GM23338 (cell line): ENCODE data around the gene ATP12A. TPM values are rescaled to one million over a fixed set of nuclear protein-coding genes. Genes with fewer than 3 reads are reported as not detected.

Experiments
- ATAC-seq: fragments of 200-7000 bp; cut with Tn5 transposase; 3 replicates; pipeline ENCODE4 v1.9.1; 2020
- DNase-seq: peaks from one replicate; pipeline ENCODE4 v3.0.0-alpha.2; 2015; ENCODE audit warnings: low spot score
- H2AFZ ChIP-seq: fragments of 200-600 bp; sonication (generic); 2 replicates; pipeline ENCODE4 v1.8.0; 2016; ENCODE audit warnings: antibody characterized with exemption, mild to moderate bottlenecking, moderate library complexity
- H3F3A ChIP-seq: fragments of 200-600 bp; sonication (generic); replicated peaks from 2 replicates; pipeline ENCODE4 v1.8.0; 2017; ENCODE audit warnings: antibody characterized with exemption, mixed run types, low read depth
- H3K27ac ChIP-seq: fragments of 200-600 bp; sonication (generic); 2 replicates; pipeline ENCODE4 v1.6.1; 2016; ENCODE audit warnings: low read depth
- H3K27me3 ChIP-seq: fragments of 200-600 bp; sonication (generic); 2 replicates; pipeline ENCODE4 v1.8.0; 2016; ENCODE audit warnings: mild to moderate bottlenecking, mixed run types, moderate library complexity; ENCODE audit not compliant: insufficient read depth
- H3K36me3 ChIP-seq: fragments of 200-600 bp; sonication (generic); 2 replicates; pipeline ENCODE4 v1.8.0; 2016; ENCODE audit warnings: mild to moderate bottlenecking; ENCODE audit not compliant: insufficient read depth
- H3K4me1 ChIP-seq: fragments of 200-600 bp; sonication (generic); 2 replicates; pipeline ENCODE4 v1.8.0; 2016; ENCODE audit warnings: mild to moderate bottlenecking, moderate library complexity; ENCODE audit not compliant: insufficient read depth
- H3K4me2 ChIP-seq: fragments of 200-600 bp; sonication (generic); 2 replicates; pipeline ENCODE4 v1.7.1; 2017; ENCODE audit warnings: mixed run types
- H3K4me3 ChIP-seq: fragments of 200-600 bp; sonication (generic); 2 replicates; pipeline ENCODE4 v1.6.1; 2016; ENCODE audit warnings: mixed run types
- H3K79me2 ChIP-seq: fragments of 200-600 bp; sonication (generic); replicated peaks from 2 replicates; pipeline ENCODE4 v1.8.0; 2017; ENCODE audit warnings: mild to moderate bottlenecking; ENCODE audit not compliant: insufficient read depth
- H3K9me2 ChIP-seq: fragments of 200-600 bp; sonication (generic); 2 replicates; pipeline ENCODE4 v1.8.0; 2017; ENCODE audit not compliant: insufficient read depth
- H4K20me1 ChIP-seq: fragments of 200-600 bp; sonication (generic); replicated peaks from 2 replicates; pipeline ENCODE4 v1.8.0; 2017; ENCODE audit warnings: mild to moderate bottlenecking; ENCODE audit not compliant: insufficient read depth
- H3K27ac Mint-ChIP-seq: 2 replicates; pipeline ENCODE4 v1.8.0; 2020; ENCODE audit warnings: inconsistent platforms, mild to moderate bottlenecking, moderate library complexity, mixed read lengths
- H3K27me3 Mint-ChIP-seq: 3 replicates; pipeline ENCODE4 v1.8.0; 2022; ENCODE audit warnings: low read depth, mild to moderate bottlenecking, moderate library complexity, mixed read lengths, inconsistent platforms; ENCODE audit not compliant: insufficient read depth, poor library complexity
- H3K36me3 Mint-ChIP-seq: 3 replicates; pipeline ENCODE4 v1.8.0; 2021; ENCODE audit warnings: low read depth, mild to moderate bottlenecking, inconsistent platforms, moderate library complexity, mixed read lengths
- H3K4me1 Mint-ChIP-seq: 3 replicates; pipeline ENCODE4 v1.8.0; 2020; ENCODE audit warnings: mild to moderate bottlenecking, inconsistent platforms, mixed read lengths
- H3K4me3 Mint-ChIP-seq: 3 replicates; pipeline ENCODE4 v1.8.0; 2021; ENCODE audit warnings: moderate library complexity, mild to moderate bottlenecking, inconsistent platforms, mixed read lengths
- H3K9me3 Mint-ChIP-seq: 3 replicates; pipeline ENCODE4 v1.8.0; 2020; ENCODE audit warnings: moderate library complexity, mild to moderate bottlenecking, inconsistent platforms, mixed read lengths
- CREB1 ChIP-seq: fragments of 250-450 bp; sonication (Bioruptor Pico); IDR thresholded peaks from 2 replicates; pipeline ENCODE4 v1.5.0; 2020; ENCODE audit warnings: low read depth, mild to moderate bottlenecking, moderate library complexity
- EZH2 ChIP-seq: fragments of 200-600 bp; sonication (generic); IDR thresholded peaks from one replicate; pipeline ENCODE4 v1.8.0; 2017; ENCODE audit warnings: antibody characterized with exemption, mild to moderate bottlenecking, low read depth; ENCODE audit not compliant: unreplicated experiment
- EZH2phosphoT487 ChIP-seq: fragments of 200-600 bp; sonication (generic); IDR thresholded peaks from one replicate; pipeline ENCODE4 v1.8.1; 2018; ENCODE audit warnings: antibody characterized with exemption; ENCODE audit not compliant: unreplicated experiment
- JUNB ChIP-seq: IDR thresholded peaks from one replicate; pipeline ENCODE4 v1.6.1; 2016; ENCODE audit warnings: antibody characterized with exemption; ENCODE audit not compliant: unreplicated experiment
- NANOG ChIP-seq: IDR thresholded peaks from 2 replicates; pipeline ENCODE4 v1.6.1; 2016; ENCODE audit warnings: antibody characterized with exemption, borderline replicate concordance
- POLR2AphosphoS5 ChIP-seq: IDR thresholded peaks from 2 replicates; pipeline ENCODE4 v1.6.1; 2016; ENCODE audit warnings: antibody characterized with exemption, low read depth
- REST ChIP-seq: IDR thresholded peaks from one replicate; pipeline ENCODE4 v1.6.1; 2018; ENCODE audit warnings: antibody characterized with exemption; ENCODE audit not compliant: unreplicated experiment
- STAT1 ChIP-seq: IDR thresholded peaks from one replicate; pipeline ENCODE4 v1.6.1; 2016; ENCODE audit warnings: antibody characterized with exemption; ENCODE audit not compliant: unreplicated experiment
- ZNF114 ChIP-seq: fragments of 250-450 bp; sonication (Bioruptor Pico); IDR thresholded peaks from 2 replicates; pipeline ENCODE4 v1.5.0; 2020; ENCODE audit warnings: mild to moderate bottlenecking, moderate library complexity
- ZNF331 ChIP-seq: fragments of 250-450 bp; sonication (Bioruptor Pico); IDR thresholded peaks from 2 replicates; pipeline ENCODE4 v1.5.0; 2020; ENCODE audit warnings: low read depth, mild to moderate bottlenecking, moderate library complexity
- polyA plus RNA-seq: library from polyadenylated mRNA; unstranded; fragments of >200 nt; fragmentation: Nextera tagmentation; extraction: Ambion mirVana; gene quantifications from 2 replicates; pipeline ENCODE4 v1.2.1, GENCODE V29; 2016
- total RNA-seq: library from RNA; depleted of rRNA; stranded (reverse); fragments of >200 nt; shearing (Covaris generic); gene quantifications from 2 replicates; pipeline ENCODE4 v1.2.3, GENCODE V29; 2014
- TF ChIP-seq, protein P1 (sequence below): fragments of 250-450 bp; sonication (Bioruptor Pico); IDR thresholded peaks from 2 replicates; pipeline ENCODE4 v1.5.0; 2020; ENCODE audit warnings: mild to moderate bottlenecking, moderate library complexity
- TF ChIP-seq, protein P2 (sequence below): IDR thresholded peaks from 2 replicates; pipeline ENCODE4 v1.6.1; 2016; ENCODE audit warnings: antibody characterized with exemption
- TF ChIP-seq, protein P3 (sequence below), 2 experiments: fragments of 200-600 bp in 1 of 2; sonication (generic) in 1 of 2; conservative IDR thresholded peaks; 2 replicates each; pipeline versions ENCODE4 v1.5.1 to v1.6.1; 2016 to 2017; ENCODE audit warnings: antibody characterized with exemption in 2 of 2, low read depth in 2 of 2, mild to moderate bottlenecking in 2 of 2, moderate library complexity in 1 of 2

Gene ATP12A
- total and polyA plus RNA-seq, 2 experiments from 2014 or later: 0.40 to 1.0 TPM

DNA sequence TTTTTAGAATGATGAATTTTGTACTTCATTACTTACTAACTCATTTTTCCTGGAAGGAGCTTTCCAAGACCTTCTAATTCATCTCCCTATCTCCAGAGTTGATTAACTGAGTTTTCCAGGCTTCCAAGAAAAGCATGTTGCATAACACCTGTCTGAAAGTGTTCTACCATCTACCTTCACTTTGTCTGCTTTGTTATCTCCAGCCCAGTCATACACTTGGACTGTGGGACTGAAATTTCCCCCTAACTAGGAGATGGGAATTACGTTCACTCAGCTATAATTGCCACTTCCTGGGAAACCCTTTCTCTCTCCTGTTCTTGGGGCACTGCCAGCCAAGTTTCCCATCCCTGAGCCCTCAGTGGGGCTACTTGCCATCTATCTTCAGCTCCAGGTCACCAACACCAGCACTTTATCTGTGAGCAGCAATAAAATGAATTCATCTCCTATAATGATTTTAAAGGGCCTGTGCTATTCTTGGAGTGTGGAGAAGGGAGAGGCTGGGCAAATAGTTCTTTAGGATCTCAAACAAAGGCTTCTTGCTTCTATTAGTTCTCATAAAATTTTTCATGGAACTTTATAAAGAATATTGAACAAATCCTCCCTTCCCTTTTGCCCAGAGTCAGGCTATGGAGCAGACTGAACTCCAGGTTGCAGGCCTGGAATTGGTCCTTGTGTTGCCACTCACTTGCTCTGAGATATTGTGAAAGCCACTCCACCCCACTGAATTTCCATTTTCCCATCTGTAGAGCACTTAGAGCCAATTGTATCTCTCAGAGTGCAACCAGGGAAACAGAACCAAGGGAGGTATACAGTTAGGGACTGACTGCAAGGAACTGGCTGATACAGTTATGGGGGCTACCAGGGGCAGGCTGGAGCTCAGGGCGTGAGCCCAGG, 17.8 kb upstream of the ATP12A start:
- no peaks in the 10 kb centered on the region for H3K27me3 Mint-ChIP-seq
- Histone ChIP-seq H3K36me3 (no peaks in the 10 kb centered on the region), H3K79me2 (no peaks in the 10 kb centered on the region), H3K4me3 (no peak overlapping the region), H3K4me2 (no peak overlapping the region), H4K20me1 (no peaks in the 10 kb centered on the region), H2AFZ (no peak overlapping the region; the same call in 1 of the 2 replicates), H3K4me1 (no peaks in the 10 kb centered on the region), H3F3A (no peaks in the 10 kb centered on the region), H3K9me2 (no peaks in the 10 kb centered on the region), H3K27ac (no peak overlapping the region), H3K27me3 (no peaks in the 10 kb centered on the region)
- no peak overlapping the region for H3K27ac Mint-ChIP-seq
- ATAC-seq: no peak
- TF ChIP-seq EZH2 (no peak), REST (no peak), ZNF114 (no peak), STAT1 (no peak), POLR2AphosphoS5 (no peak), CREB1 (CRISPR knock-in tag) (no peak), EZH2phosphoT487 (no peak), JUNB (no peak), ZNF331 (CRISPR knock-in tag) (no peak), NANOG (no peak)
- TF ChIP-seq, protein P1, sequence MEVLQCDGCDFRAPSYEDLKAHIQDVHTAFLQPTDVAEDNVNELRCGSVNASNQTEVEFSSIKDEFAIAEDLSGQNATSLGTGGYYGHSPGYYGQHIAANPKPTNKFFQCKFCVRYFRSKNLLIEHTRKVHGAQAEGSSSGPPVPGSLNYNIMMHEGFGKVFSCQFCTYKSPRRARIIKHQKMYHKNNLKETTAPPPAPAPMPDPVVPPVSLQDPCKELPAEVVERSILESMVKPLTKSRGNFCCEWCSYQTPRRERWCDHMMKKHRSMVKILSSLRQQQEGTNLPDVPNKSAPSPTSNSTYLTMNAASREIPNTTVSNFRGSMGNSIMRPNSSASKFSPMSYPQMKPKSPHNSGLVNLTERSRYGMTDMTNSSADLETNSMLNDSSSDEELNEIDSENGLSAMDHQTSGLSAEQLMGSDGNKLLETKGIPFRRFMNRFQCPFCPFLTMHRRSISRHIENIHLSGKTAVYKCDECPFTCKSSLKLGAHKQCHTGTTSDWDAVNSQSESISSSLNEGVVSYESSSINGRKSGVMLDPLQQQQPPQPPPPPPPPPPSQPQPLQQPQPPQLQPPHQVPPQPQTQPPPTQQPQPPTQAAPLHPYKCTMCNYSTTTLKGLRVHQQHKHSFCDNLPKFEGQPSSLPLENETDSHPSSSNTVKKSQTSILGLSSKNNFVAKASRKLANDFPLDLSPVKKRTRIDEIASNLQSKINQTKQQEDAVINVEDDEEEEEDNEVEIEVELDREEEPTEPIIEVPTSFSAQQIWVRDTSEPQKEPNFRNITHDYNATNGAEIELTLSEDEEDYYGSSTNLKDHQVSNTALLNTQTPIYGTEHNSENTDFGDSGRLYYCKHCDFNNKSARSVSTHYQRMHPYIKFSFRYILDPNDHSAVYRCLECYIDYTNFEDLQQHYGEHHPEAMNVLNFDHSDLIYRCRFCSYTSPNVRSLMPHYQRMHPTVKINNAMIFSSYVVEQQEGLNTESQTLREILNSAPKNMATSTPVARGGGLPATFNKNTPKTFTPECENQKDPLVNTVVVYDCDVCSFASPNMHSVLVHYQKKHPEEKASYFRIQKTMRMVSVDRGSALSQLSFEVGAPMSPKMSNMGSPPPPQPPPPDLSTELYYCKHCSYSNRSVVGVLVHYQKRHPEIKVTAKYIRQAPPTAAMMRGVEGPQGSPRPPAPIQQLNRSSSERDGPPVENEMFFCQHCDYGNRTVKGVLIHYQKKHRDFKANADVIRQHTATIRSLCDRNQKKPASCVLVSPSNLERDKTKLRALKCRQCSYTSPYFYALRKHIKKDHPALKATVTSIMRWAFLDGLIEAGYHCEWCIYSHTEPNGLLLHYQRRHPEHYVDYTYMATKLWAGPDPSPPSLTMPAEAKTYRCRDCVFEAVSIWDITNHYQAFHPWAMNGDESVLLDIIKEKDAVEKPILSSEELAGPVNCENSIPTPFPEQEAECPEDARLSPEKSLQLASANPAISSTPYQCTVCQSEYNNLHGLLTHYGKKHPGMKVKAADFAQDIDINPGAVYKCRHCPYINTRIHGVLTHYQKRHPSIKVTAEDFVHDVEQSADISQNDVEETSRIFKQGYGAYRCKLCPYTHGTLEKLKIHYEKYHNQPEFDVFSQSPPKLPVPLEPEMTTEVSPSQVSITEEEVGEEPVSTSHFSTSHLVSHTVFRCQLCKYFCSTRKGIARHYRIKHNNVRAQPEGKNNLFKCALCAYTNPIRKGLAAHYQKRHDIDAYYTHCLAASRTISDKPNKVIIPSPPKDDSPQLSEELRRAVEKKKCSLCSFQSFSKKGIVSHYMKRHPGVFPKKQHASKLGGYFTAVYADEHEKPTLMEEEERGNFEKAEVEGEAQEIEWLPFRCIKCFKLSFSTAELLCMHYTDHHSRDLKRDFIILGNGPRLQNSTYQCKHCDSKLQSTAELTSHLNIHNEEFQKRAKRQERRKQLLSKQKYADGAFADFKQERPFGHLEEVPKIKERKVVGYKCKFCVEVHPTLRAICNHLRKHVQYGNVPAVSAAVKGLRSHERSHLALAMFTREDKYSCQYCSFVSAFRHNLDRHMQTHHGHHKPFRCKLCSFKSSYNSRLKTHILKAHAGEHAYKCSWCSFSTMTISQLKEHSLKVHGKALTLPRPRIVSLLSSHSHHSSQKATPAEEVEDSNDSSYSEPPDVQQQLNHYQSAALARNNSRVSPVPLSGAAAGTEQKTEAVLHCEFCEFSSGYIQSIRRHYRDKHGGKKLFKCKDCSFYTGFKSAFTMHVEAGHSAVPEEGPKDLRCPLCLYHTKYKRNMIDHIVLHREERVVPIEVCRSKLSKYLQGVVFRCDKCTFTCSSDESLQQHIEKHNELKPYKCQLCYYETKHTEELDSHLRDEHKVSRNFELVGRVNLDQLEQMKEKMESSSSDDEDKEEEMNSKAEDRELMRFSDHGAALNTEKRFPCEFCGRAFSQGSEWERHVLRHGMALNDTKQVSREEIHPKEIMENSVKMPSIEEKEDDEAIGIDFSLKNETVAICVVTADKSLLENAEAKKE (CRISPR knock-in tag): no peak
- TF ChIP-seq, protein P2, sequence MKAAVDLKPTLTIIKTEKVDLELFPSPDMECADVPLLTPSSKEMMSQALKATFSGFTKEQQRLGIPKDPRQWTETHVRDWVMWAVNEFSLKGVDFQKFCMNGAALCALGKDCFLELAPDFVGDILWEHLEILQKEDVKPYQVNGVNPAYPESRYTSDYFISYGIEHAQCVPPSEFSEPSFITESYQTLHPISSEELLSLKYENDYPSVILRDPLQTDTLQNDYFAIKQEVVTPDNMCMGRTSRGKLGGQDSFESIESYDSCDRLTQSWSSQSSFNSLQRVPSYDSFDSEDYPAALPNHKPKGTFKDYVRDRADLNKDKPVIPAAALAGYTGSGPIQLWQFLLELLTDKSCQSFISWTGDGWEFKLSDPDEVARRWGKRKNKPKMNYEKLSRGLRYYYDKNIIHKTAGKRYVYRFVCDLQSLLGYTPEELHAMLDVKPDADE: no peak
- TF ChIP-seq, protein P3, sequence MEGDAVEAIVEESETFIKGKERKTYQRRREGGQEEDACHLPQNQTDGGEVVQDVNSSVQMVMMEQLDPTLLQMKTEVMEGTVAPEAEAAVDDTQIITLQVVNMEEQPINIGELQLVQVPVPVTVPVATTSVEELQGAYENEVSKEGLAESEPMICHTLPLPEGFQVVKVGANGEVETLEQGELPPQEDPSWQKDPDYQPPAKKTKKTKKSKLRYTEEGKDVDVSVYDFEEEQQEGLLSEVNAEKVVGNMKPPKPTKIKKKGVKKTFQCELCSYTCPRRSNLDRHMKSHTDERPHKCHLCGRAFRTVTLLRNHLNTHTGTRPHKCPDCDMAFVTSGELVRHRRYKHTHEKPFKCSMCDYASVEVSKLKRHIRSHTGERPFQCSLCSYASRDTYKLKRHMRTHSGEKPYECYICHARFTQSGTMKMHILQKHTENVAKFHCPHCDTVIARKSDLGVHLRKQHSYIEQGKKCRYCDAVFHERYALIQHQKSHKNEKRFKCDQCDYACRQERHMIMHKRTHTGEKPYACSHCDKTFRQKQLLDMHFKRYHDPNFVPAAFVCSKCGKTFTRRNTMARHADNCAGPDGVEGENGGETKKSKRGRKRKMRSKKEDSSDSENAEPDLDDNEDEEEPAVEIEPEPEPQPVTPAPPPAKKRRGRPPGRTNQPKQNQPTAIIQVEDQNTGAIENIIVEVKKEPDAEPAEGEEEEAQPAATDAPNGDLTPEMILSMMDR (conservative IDR thresholded peaks at IDR 0.05; ENCODE audit: low read depth in 2 of 2): no peak
- no peak for DNase-seq
- H3K4me1 Mint-ChIP-seq: no peaks in the 10 kb centered on the region
- no peaks in the 10 kb centered on the region for H3K36me3 Mint-ChIP-seq
- H3K9me3 Mint-ChIP-seq: no peaks in the 10 kb centered on the region
- no peak overlapping the region for H3K4me3 Mint-ChIP-seq
